NCI-H460 (cell line): ENCODE results near the gene CSRP2. TPM values are rescaled to one million over a fixed set of nuclear protein-coding genes. Genes with fewer than 3 reads are reported as not detected.
A peak's percentile ranks its signal among the peaks of the same experiment; 100 is the strongest.

Experiments used
- DNase-seq: peaks from one replicate; pipeline ENCODE4 v3.0.0-alpha.2; 2016; ENCODE audit warnings: low read depth; ENCODE audit errors: extremely low read depth
- total RNA-seq: library from RNA; depleted of rRNA; stranded (reverse); fragments of >200 nt; shearing (Covaris generic); gene quantifications from 2 replicates; pipeline ENCODE4 v1.2.3, GENCODE V29; 2014

Gene CSRP2
- total RNA-seq, 1 experiment from 2014 or later: 3.8 TPM

- no peak for DNase-seq
Observed at GRCh38 chr12:76864791-76865400, 13.9 kb downstream of the CSRP2 start.

GRCh38 chr12:76863837-76864236, 15.0 kb downstream of the CSRP2 start:
- DNase-seq: no peak

GRCh38 chr12:76863005-76863670, 15.7 kb downstream of the CSRP2 start:
- DNase-seq: no peak

GRCh38 chr12:76860256-76860655, 18.6 kb downstream of the CSRP2 start:
- DNase-seq: no peak

- DNase-seq: no peak
Observed at GRCh38 chr12:76859611-76860010, 19.2 kb downstream of the CSRP2 start.

GRCh38 chr12:76856018-76856644, 22.7 kb downstream of the CSRP2 start:
- no peak for DNase-seq

GRCh38 chr12:76855271-76855670, 23.5 kb downstream of the CSRP2 start:
- no peak for DNase-seq

- no peak for DNase-seq
Observed at GRCh38 chr12:76852106-76852505, 26.7 kb downstream of the CSRP2 start.

- DNase-seq: no peak
Observed at GRCh38 chr12:76848132-76848531, 30.7 kb downstream of the CSRP2 start.

- no peak for DNase-seq
Observed at GRCh38 chr12:76847260-76847659, 31.6 kb downstream of the CSRP2 start.

- DNase-seq: no peak
Observed at GRCh38 chr12:76836633-76837032, 42.2 kb downstream of the CSRP2 start.

GRCh38 chr12:76830436-76830835, 48.4 kb downstream of the CSRP2 start:
- no peak for DNase-seq

- DNase-seq: peak; percentile 19
Observed at GRCh38 chr12:76820888-76821482, 57.8 kb downstream of the CSRP2 start.

GRCh38 chr12:76813972-76814371, 64.8 kb downstream of the CSRP2 start:
- DNase-seq: no peak

GRCh38 chr12:76813265-76813664, 65.6 kb downstream of the CSRP2 start:
- DNase-seq: no peak

GRCh38 chr12:76811976-76812375, 66.8 kb downstream of the CSRP2 start:
- no peak for DNase-seq

- no peak for DNase-seq
Observed at GRCh38 chr12:76810671-76811419, 68.0 kb downstream of the CSRP2 start.
